ENCODE data around the gene COL4A1. TPM values are rescaled to one million over a fixed set of nuclear protein-coding genes. Genes with fewer than 3 reads are reported as not detected.

COL4A1 gene
- total and polyA plus RNA-seq, 2 experiments from 2014 or later, result 184 to 519 TPM

DNA sequence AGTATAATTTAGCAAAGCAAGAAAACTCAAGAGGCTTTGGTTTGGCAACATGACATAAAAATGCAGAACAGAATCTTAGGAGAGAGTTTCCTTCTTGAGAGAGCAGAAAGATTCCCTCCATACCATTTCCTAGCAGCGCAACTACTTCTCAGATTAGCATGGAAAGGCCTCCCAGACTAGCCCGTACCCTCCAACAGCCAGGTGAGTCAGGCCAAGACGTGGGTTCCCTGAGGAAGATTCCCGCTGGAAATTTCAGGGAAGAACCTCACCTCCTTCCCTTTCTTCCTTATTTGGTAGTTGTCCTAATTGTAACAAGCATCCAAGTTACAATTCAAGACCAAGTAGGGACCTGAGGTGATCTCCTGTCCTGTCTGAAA is 12.4 kb upstream of the COL4A1 start:
- no peak for DNase-seq
- no peaks in the 10 kb centered on the region for H3K27me3 ChIP-seq (replicated peaks; ENCODE audit: insufficient read depth)
- no peak overlapping the region for H3K9ac ChIP-seq
- no peaks in the 10 kb centered on the region for H3K36me3 ChIP-seq (ENCODE audit: low read depth)
- 94 to 95% methylated on average over 4 of the region's 4 CpGs for WGBS, 2 experiments (ENCODE audit: low coverage in 1 of 2, low lambda C conversion rate in 2 of 2, missing lambda C conversion rate in 2 of 2)
- no peaks in the 10 kb centered on the region for H4K20me1 ChIP-seq (ENCODE audit: insufficient read depth)
- H3K27ac ChIP-seq, result no peak overlapping the region
- peaks cover 57% of the 10 kb centered on the region for H3K79me2 ChIP-seq (ENCODE audit: insufficient read depth)
- H3K4me2 ChIP-seq (ENCODE audit: unreplicated experiment), result no peak overlapping the region
- in situ Hi-C loops (cut with MboI), result no loop called here
- TF ChIP-seq EZH2phosphoT487 (IDR thresholded peaks at IDR 0.05; ENCODE audit: insufficient read depth, low read depth) (no peak), EZH2 (IDR thresholded peaks at IDR 0.05; ENCODE audit: insufficient read depth, poor library complexity, severe bottlenecking) (no peak)
- H3K9me3 ChIP-seq (ENCODE audit: low read depth), result no peaks in the 10 kb centered on the region
- peaks cover 36% of the 10 kb centered on the region for H3F3A ChIP-seq (ENCODE audit: insufficient read depth)
- no peaks in the 10 kb centered on the region for H3K9me2 ChIP-seq (ENCODE audit: insufficient read depth)
- no peak overlapping the region for H2AFZ ChIP-seq
- no peak overlapping the region for H3K4me3 ChIP-seq
- peaks cover 38% of the 10 kb centered on the region for H3K4me1 ChIP-seq (ENCODE audit: insufficient read depth)

DNA sequence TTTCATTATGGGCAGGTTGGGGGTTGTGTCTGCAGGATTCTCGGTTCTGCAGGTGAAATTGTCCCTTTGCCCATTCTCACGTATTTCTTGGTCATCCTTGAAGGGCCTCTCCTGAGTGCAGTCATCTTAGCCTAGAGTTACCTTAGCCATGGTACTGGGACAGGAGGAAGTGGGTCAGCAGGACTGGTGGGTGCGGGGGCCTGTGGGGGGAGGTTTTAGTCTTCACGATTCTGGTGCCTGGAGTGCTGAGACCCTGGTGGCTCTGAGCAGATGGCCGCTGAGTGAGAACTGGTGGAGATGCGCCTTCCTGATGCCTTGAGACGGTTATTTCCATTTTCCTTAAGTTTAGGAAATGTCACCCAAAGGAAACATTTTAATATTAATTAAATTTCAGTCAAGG is 12.0 kb upstream of the COL4A1 start:
- Histone ChIP-seq H4K20me1 (ENCODE audit: insufficient read depth) (no peaks in the 10 kb centered on the region), H3K4me2 (ENCODE audit: unreplicated experiment) (no peak overlapping the region), H3K9me3 (ENCODE audit: low read depth) (no peaks in the 10 kb centered on the region), H3K4me1 (ENCODE audit: insufficient read depth) (peaks cover 35% of the 10 kb centered on the region), H3K9ac (no peak overlapping the region), H3K9me2 (ENCODE audit: insufficient read depth) (no peaks in the 10 kb centered on the region), H3K27ac (no peak overlapping the region), H3K27me3 (replicated peaks; ENCODE audit: insufficient read depth) (no peaks in the 10 kb centered on the region), H3F3A (ENCODE audit: insufficient read depth) (peaks cover 32% of the 10 kb centered on the region), H2AFZ (no peak overlapping the region), H3K4me3 (no peak overlapping the region), H3K36me3 (ENCODE audit: low read depth) (no peaks in the 10 kb centered on the region), H3K79me2 (ENCODE audit: insufficient read depth) (peaks cover 58% of the 10 kb centered on the region)
- TF ChIP-seq EZH2 (IDR thresholded peaks at IDR 0.05; ENCODE audit: insufficient read depth, poor library complexity, severe bottlenecking), result no peak
- TF ChIP-seq EZH2phosphoT487 (IDR thresholded peaks at IDR 0.05; ENCODE audit: insufficient read depth, low read depth), result no peak
- in situ Hi-C loops (cut with MboI), result no loop called here
- no peak for DNase-seq
- 79 to 82% methylated on average over 6 to 7 of the region's 7 CpGs for WGBS, 2 experiments (ENCODE audit: low coverage in 1 of 2, low lambda C conversion rate in 2 of 2, missing lambda C conversion rate in 2 of 2)

- no peak overlapping the region for H3K4me3 ChIP-seq
- 87 to 88% methylated on average over 13 of the region's 13 CpGs for WGBS, 2 experiments (ENCODE audit: low coverage in 1 of 2, low lambda C conversion rate in 2 of 2, missing lambda C conversion rate in 2 of 2)
- no peaks in the 10 kb centered on the region for H3K36me3 ChIP-seq (ENCODE audit: low read depth)
- no peaks in the 10 kb centered on the region for H3K9me3 ChIP-seq (ENCODE audit: low read depth)
- peaks cover 31% of the 10 kb centered on the region for H3F3A ChIP-seq (ENCODE audit: insufficient read depth)
- H3K27me3 ChIP-seq (replicated peaks; ENCODE audit: insufficient read depth), result no peaks in the 10 kb centered on the region
- H3K79me2 ChIP-seq (ENCODE audit: insufficient read depth), result peaks cover 55% of the 10 kb centered on the region
- in situ Hi-C loops (cut with MboI), result no loop called here
- no peak overlapping the region for H3K4me2 ChIP-seq (ENCODE audit: unreplicated experiment)
- no peak overlapping the region for H2AFZ ChIP-seq
- no peak overlapping the region for H3K9ac ChIP-seq
- H3K27ac ChIP-seq, result no peak overlapping the region
- no peaks in the 10 kb centered on the region for H3K9me2 ChIP-seq (ENCODE audit: insufficient read depth)
- H3K4me1 ChIP-seq (ENCODE audit: insufficient read depth), result peaks cover 26% of the 10 kb centered on the region
- DNase-seq, result no peak
- H4K20me1 ChIP-seq (ENCODE audit: insufficient read depth), result no peaks in the 10 kb centered on the region
- TF ChIP-seq EZH2phosphoT487 (IDR thresholded peaks at IDR 0.05; ENCODE audit: insufficient read depth, low read depth) (no peak), EZH2 (IDR thresholded peaks at IDR 0.05; ENCODE audit: insufficient read depth, poor library complexity, severe bottlenecking) (no peak)
These were observed 10.7 kb upstream of the COL4A1 start for GRCh38 chr13:110317496-110318195.

DNA sequence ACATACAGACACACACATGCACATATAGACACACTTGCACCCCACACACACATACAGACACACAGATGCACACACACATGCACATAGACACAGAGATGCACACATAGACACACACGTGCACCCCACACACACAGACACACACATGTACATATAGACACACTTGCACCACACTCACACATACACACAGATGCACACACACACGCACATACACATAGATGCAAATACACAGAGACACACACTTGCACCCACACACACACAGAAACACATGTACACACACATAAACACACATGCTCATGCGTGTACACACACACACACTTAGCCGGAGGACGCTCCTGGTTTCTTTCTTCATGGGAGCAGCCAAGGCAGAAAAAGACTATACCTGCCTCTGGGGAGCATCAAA is 10.1 kb upstream of the COL4A1 start:
- Histone ChIP-seq H3K4me1 (ENCODE audit: insufficient read depth) (peaks cover 30% of the 10 kb centered on the region), H3K27me3 (replicated peaks; ENCODE audit: insufficient read depth) (no peaks in the 10 kb centered on the region), H3K9ac (no peak overlapping the region), H3K9me2 (ENCODE audit: insufficient read depth) (no peaks in the 10 kb centered on the region), H3K9me3 (ENCODE audit: low read depth) (no peaks in the 10 kb centered on the region), H3K36me3 (ENCODE audit: low read depth) (no peaks in the 10 kb centered on the region), H4K20me1 (ENCODE audit: insufficient read depth) (no peaks in the 10 kb centered on the region), H3K4me3 (no peak overlapping the region), H3K27ac (no peak overlapping the region), H3K79me2 (ENCODE audit: insufficient read depth) (peaks cover 50% of the 10 kb centered on the region), H3F3A (ENCODE audit: insufficient read depth) (peaks cover 36% of the 10 kb centered on the region), H3K4me2 (ENCODE audit: unreplicated experiment) (no peak overlapping the region), H2AFZ (no peak overlapping the region)
- DNase-seq, result no peak
- in situ Hi-C loops (cut with MboI), result no loop called here
- 84 to 88% methylated on average over 5 of the region's 5 CpGs for WGBS, 2 experiments (ENCODE audit: low coverage in 1 of 2, low lambda C conversion rate in 2 of 2, missing lambda C conversion rate in 2 of 2)
- TF ChIP-seq EZH2 (IDR thresholded peaks at IDR 0.05; ENCODE audit: insufficient read depth, poor library complexity, severe bottlenecking), result no peak
- TF ChIP-seq EZH2phosphoT487 (IDR thresholded peaks at IDR 0.05; ENCODE audit: insufficient read depth, low read depth), result no peak

Data from GM23248 (cell line).